ENCODE data around the gene SELENOI.

DNA sequence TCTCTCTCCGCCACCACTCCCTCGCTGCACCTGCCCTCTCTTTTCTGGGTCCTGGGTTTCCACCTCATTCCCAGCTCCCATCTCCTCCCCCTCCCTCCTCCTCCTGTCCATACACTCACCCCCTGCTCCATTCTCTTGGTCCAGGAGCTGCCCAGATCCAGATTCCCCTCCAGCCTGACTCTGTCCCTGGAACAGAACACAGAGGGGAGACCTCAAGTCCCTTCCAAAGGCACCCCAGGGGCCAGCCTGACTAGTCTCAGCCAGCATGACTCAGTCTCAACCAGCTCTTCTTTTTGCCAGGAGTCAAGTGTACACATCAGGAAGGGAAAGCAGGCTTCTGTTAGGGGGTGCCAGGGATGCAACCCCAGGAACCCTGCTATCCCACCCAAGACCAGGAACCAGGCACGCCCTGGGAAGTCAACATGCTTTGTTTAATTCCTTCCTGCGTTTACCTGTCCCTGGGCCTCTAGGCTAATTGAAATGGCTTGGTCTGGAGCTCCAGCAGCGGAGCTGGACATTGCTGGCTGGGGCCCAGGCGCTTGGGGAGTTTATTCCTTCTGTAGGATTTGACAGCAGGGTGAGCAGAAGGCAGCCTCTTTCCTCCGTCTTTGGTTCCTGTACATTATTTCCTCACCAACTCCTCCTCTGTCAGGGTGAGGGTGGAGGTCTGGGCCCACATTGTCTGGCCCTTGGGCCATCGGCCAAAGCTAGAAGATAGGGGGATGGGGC, 28.4 kb upstream of the SELENOI start:
- TF ChIP-seq, protein P1, sequence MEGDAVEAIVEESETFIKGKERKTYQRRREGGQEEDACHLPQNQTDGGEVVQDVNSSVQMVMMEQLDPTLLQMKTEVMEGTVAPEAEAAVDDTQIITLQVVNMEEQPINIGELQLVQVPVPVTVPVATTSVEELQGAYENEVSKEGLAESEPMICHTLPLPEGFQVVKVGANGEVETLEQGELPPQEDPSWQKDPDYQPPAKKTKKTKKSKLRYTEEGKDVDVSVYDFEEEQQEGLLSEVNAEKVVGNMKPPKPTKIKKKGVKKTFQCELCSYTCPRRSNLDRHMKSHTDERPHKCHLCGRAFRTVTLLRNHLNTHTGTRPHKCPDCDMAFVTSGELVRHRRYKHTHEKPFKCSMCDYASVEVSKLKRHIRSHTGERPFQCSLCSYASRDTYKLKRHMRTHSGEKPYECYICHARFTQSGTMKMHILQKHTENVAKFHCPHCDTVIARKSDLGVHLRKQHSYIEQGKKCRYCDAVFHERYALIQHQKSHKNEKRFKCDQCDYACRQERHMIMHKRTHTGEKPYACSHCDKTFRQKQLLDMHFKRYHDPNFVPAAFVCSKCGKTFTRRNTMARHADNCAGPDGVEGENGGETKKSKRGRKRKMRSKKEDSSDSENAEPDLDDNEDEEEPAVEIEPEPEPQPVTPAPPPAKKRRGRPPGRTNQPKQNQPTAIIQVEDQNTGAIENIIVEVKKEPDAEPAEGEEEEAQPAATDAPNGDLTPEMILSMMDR (IDR thresholded peaks at IDR 0.05; ENCODE audit: extremely low read depth in 1 of 2, insufficient read depth in 1 of 2, low read depth in 1 of 2, low read length in 2 of 2), result no peak
- TF ChIP-seq EZH2 (IDR thresholded peaks at IDR 0.05; ENCODE audit: borderline replicate concordance, low read depth, low read length, severe bottlenecking), result no peak
- no peak for TF ChIP-seq POLR2AphosphoS5 (IDR thresholded peaks at IDR 0.05; ENCODE audit: insufficient read depth, low read depth, low read length)
- no peak for TF ChIP-seq GATA2 (IDR thresholded peaks at IDR 0.05; ENCODE audit: insufficient read depth, insufficient read length, low read depth, low read length)
